Measurements from ENCODE around the gene C10orf67. TPM values are rescaled to one million over a fixed set of nuclear protein-coding genes. Genes with fewer than 3 reads are reported as not detected.

C10orf67 gene
- under 1 TPM; 0.33 to 0.34 TPM for total RNA-seq

GRCh38 chr10:23344241-23344841 lies at the start of gene C10orf67:
C10orf67 (minus strand) TSS chr10:23344797; CDS start chr10:23344774, 23 bp downstream.

GRCh38 chr10:23191764-23192711 lies 152.6 kb downstream of the C10orf67 start, which contains the start of gene PTF1A:
PTF1A (plus strand) TSS chr10:23192312; CDS start chr10:23192531, 219 bp downstream.

Small RNA genes lying within 50 kb of the gene (small RNA-seq; reads per million reads assigned to genes)
- gene MIR1254-2 (0 reads per million in 2 donors), gene RF00561 (0 to 0.04 reads per million in 2 donors)

Other genes starting within 250 kb of the C10orf67 start
- gene MSRB2, start 249.2 kb downstream of the C10orf67 start, total RNA-seq = 1 to 10 TPM; 7.2 to 7.7 TPM
- gene PTF1A, start 152.5 kb downstream of the C10orf67 start, total RNA-seq = not detected
- 1 to 10 TPM; 6.7 to 9.3 TPM for gene OTUD1, start 94.3 kb upstream of the C10orf67 start, total RNA-seq